ENCODE data around the gene TLR7. TPM values are rescaled to one million over a fixed set of nuclear protein-coding genes. Genes with fewer than 3 reads are reported as not detected.

Gene TLR7
- total RNA-seq, 2 experiments from 2014 or later: not detected

DNA sequence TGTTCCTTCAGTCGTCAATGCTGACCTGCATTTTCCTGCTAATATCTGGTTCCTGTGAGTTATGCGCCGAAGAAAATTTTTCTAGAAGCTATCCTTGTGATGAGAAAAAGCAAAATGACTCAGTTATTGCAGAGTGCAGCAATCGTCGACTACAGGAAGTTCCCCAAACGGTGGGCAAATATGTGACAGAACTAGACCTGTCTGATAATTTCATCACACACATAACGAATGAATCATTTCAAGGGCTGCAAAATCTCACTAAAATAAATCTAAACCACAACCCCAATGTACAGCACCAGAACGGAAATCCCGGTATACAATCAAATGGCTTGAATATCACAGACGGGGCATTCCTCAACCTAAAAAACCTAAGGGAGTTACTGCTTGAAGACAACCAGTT, 52.2 kb downstream of the TLR7 start:
- Mint-ChIP-seq H3K9me3 (no peaks in the 10 kb centered on the region), H3K36me3 (ENCODE audit: low read depth) (no peaks in the 10 kb centered on the region), H3K27ac (no peak overlapping the region), H3K4me3 (no peak overlapping the region), H3K4me1 (peaks cover 3% of the 10 kb centered on the region), H3K27me3 (no peaks in the 10 kb centered on the region)
- CTCF ChIA-PET: no interaction called here
- DNase-seq: no peak
- POLR2A ChIA-PET: no interaction called here

DNA sequence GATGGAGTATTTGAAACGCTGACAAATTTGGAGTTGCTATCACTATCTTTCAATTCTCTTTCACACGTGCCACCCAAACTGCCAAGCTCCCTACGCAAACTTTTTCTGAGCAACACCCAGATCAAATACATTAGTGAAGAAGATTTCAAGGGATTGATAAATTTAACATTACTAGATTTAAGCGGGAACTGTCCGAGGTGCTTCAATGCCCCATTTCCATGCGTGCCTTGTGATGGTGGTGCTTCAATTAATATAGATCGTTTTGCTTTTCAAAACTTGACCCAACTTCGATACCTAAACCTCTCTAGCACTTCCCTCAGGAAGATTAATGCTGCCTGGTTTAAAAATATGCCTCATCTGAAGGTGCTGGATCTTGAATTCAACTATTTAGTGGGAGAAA, 52.7 kb downstream of the TLR7 start:
- peaks cover 3% of the 10 kb centered on the region for H3K4me1 Mint-ChIP-seq
- H3K9me3 Mint-ChIP-seq: no peaks in the 10 kb centered on the region
- ChIA-PET POLR2A (no interaction called here), CTCF (no interaction called here)
- no peak overlapping the region for H3K27ac Mint-ChIP-seq
- no peak overlapping the region for H3K4me3 Mint-ChIP-seq
- no peaks in the 10 kb centered on the region for H3K36me3 Mint-ChIP-seq (ENCODE audit: low read depth)
- DNase-seq: no peak
- no peaks in the 10 kb centered on the region for H3K27me3 Mint-ChIP-seq

DNA sequence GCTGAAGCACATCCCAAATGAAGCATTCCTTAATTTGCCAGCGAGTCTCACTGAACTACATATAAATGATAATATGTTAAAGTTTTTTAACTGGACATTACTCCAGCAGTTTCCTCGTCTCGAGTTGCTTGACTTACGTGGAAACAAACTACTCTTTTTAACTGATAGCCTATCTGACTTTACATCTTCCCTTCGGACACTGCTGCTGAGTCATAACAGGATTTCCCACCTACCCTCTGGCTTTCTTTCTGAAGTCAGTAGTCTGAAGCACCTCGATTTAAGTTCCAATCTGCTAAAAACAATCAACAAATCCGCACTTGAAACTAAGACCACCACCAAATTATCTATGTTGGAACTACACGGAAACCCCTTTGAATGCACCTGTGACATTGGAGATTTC, 54.1 kb downstream of the TLR7 start:
- Mint-ChIP-seq H3K4me1 (peaks cover 3% of the 10 kb centered on the region), H3K4me3 (no peak overlapping the region), H3K27ac (no peak overlapping the region), H3K27me3 (no peaks in the 10 kb centered on the region), H3K9me3 (no peaks in the 10 kb centered on the region), H3K36me3 (ENCODE audit: low read depth) (no peaks in the 10 kb centered on the region)
- POLR2A ChIA-PET: no interaction called here
- DNase-seq: no peak
- CTCF ChIA-PET: no interaction called here

DNA sequence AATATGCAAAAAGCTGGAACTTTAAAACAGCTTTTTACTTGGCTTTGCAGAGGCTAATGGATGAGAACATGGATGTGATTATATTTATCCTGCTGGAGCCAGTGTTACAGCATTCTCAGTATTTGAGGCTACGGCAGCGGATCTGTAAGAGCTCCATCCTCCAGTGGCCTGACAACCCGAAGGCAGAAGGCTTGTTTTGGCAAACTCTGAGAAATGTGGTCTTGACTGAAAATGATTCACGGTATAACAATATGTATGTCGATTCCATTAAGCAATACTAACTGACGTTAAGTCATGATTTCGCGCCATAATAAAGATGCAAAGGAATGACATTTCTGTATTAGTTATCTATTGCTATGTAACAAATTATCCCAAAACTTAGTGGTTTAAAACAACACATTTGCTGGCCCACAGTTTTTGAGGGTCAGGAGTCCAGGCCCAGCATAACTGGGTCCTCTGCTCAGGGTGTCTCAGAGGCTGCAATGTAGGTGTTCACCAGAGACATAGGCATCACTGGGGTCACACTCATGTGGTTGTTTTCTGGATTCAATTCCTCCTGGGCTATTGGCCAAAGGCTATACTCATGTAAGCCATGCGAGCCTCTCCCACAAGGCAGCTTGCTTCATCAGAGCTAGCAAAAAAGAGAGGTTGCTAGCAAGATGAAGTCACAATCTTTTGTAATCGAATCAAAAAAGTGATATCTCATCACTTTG, 55.2 kb downstream of the TLR7 start:
- Mint-ChIP-seq H3K4me1 (peaks cover 3% of the 10 kb centered on the region), H3K27ac (no peak overlapping the region), H3K9me3 (no peaks in the 10 kb centered on the region), H3K4me3 (no peak overlapping the region), H3K36me3 (ENCODE audit: low read depth) (no peaks in the 10 kb centered on the region), H3K27me3 (no peaks in the 10 kb centered on the region)
- DNase-seq: no peak
- ChIA-PET CTCF (no interaction called here), POLR2A (no interaction called here)

DNA sequence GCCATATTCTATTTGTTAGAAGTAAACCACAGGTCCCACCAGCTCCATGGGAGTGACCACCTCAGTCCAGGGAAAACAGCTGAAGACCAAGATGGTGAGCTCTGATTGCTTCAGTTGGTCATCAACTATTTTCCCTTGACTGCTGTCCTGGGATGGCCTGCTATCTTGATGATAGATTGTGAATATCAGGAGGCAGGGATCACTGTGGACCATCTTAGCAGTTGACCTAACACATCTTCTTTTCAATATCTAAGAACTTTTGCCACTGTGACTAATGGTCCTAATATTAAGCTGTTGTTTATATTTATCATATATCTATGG, 55.7 kb downstream of the TLR7 start:
- ChIA-PET POLR2A (no interaction called here), CTCF (no interaction called here)
- DNase-seq: no peak
- no peaks in the 10 kb centered on the region for H3K27me3 Mint-ChIP-seq
- H3K9me3 Mint-ChIP-seq: no peaks in the 10 kb centered on the region
- no peak overlapping the region for H3K4me3 Mint-ChIP-seq
- no peaks in the 10 kb centered on the region for H3K36me3 Mint-ChIP-seq (ENCODE audit: low read depth)
- H3K4me1 Mint-ChIP-seq: peaks cover 3% of the 10 kb centered on the region
- no peak overlapping the region for H3K27ac Mint-ChIP-seq

DNA sequence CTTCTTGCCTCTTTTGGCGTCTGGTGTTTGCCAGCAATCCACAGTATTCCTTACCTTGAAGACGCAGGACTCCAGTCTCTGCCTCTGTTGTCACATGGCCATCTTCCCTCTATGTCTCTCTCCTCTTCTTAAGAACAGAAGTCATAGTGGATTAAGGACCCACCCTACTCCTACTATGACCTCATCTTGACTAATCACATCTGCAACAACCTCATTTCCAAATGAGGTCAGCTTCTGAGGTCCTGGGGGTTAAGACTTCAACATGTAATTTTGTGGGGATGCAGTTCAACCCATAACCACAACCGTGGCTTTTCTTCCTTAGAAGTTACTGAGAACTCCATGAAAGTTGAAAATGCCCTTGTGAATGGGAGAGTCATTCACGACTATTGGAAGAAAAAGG, 62.8 kb downstream of the TLR7 start:
- Mint-ChIP-seq H3K4me1 (peaks cover 3% of the 10 kb centered on the region), H3K27me3 (no peaks in the 10 kb centered on the region), H3K36me3 (ENCODE audit: low read depth) (no peaks in the 10 kb centered on the region), H3K4me3 (no peak overlapping the region), H3K9me3 (peaks cover 3% of the 10 kb centered on the region), H3K27ac (no peak overlapping the region)
- ChIA-PET POLR2A (no interaction called here), CTCF (interaction anchor here (1.4 kb wide), 1 partner anchor 17 kb away, joined by 4 read pairs; no protein-coding TSS in a partner anchor)
- no peak for DNase-seq

DNA sequence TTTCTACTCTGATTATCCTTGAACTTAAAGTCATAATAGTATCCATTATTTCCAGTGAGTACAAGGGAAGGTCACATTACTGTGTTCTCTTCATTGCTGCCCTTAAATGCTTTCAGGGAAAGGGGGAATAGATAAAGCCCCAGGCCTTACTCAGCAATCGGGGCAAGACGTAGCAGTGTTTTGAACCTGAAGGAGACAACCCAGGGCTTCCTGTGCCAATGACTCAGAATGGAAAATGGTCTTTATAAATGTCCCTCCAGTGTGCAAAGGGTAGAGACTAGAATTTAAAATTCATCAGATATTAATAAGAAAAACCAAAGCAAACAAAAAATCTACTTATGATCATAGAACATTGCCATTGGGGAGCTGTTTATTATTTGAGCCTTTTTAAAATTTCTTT, 63.3 kb downstream of the TLR7 start:
- Mint-ChIP-seq H3K36me3 (ENCODE audit: low read depth) (no peaks in the 10 kb centered on the region), H3K9me3 (peaks cover 3% of the 10 kb centered on the region), H3K4me3 (no peak overlapping the region), H3K27ac (no peak overlapping the region), H3K4me1 (peaks cover 3% of the 10 kb centered on the region), H3K27me3 (no peaks in the 10 kb centered on the region)
- POLR2A ChIA-PET: no interaction called here
- CTCF ChIA-PET: interaction anchor here (1.4 kb wide), 1 partner anchor 17 kb away, joined by 4 read pairs; no protein-coding TSS in a partner anchor
- no peak for DNase-seq

DNA sequence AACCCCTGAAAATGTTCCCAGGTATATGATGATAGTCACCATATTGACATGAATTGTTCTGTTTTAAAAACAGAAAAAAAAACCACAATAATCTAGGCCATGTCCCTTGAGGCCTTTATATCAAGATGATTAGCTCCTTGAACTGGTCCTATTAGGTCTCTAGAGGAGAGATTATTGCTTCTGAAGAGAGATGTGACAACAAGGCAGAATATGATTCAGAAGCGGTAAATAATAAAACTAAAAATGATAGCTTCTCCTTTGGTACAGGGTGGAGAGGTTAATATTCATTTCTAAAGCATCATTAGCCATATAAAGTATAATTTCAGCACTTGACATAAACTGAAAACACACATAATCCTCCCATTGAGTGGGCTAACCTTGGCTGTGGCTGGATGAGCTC, 65.4 kb downstream of the TLR7 start:
- H3K27ac Mint-ChIP-seq: no peak overlapping the region

DNA sequence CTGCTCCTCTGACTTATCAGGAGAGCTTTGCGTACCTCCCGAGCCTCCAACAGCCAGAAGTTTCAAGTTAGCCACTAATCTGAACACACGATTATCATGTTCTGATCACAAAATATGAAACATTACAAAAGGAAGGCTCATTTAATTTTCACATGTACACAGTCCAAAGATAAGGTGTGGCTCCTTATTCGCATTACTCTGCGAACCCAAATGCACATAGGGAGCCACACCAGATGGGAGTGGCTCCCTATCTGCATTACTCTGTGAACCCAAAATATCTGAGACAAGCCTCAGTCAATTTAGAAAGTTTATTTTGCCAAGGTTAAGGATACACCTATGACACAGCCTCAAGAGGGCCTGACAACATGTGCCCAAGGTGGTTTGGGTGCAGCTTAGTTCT, 68.0 kb downstream of the TLR7 start:
- Mint-ChIP-seq H3K27me3 (no peaks in the 10 kb centered on the region), H3K27ac (no peak overlapping the region), H3K4me1 (peaks cover 3% of the 10 kb centered on the region), H3K9me3 (peaks cover 3% of the 10 kb centered on the region), H3K36me3 (ENCODE audit: low read depth) (no peaks in the 10 kb centered on the region), H3K4me3 (no peak overlapping the region)
- ChIA-PET POLR2A (no interaction called here), CTCF (no interaction called here)
- DNase-seq: no peak

More for the DNA sequence above, 65.4 kb downstream of the TLR7 start:
- DNase-seq: no peak
- Mint-ChIP-seq H3K36me3 (ENCODE audit: low read depth) (no peaks in the 10 kb centered on the region), H3K4me3 (no peak overlapping the region), H3K9me3 (peaks cover 3% of the 10 kb centered on the region), H3K4me1 (peaks cover 3% of the 10 kb centered on the region), H3K27me3 (no peaks in the 10 kb centered on the region)
- POLR2A ChIA-PET: no interaction called here
- CTCF ChIA-PET: interaction anchor here (1.3 kb wide), 1 partner anchor 14 kb away, joined by 5 read pairs; no protein-coding TSS in a partner anchor

DNA sequence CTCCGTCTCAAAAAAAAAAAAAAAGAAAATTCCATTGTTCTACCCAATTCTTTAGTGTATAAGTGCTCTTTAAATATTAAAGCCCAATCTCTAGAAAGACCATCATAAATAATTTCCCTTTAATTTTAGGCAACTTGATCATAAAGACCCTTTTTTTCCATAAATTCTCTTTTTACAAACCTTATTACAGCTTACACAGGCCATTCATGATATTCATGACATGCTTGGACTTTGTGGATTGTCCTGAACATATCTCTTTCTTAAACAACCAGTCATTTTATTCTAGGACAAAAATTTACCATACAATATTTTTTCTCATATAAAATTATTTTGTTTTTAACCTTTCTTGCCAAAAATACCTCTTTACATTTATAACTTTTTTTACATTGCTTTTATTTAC, 70.1 kb downstream of the TLR7 start:
- H3K27ac Mint-ChIP-seq: no peak overlapping the region
- H3K4me3 Mint-ChIP-seq: no peak overlapping the region
- H3K4me1 Mint-ChIP-seq: peaks cover 2% of the 10 kb centered on the region
- H3K27me3 Mint-ChIP-seq: no peaks in the 10 kb centered on the region
- DNase-seq: no peak
- ChIA-PET CTCF (interaction anchor here (1.7 kb wide), 1 partner anchor 10 kb away, joined by 8 read pairs; no protein-coding TSS in a partner anchor), POLR2A (no interaction called here)
- H3K36me3 Mint-ChIP-seq (ENCODE audit: low read depth): no peaks in the 10 kb centered on the region
- H3K9me3 Mint-ChIP-seq: no peaks in the 10 kb centered on the region

Other genes with a start within 250 kb of the TLR7 start
- 10 to 100 TPM; 64.6 to 66.9 TPM for gene PRPS2, start 75.7 kb upstream of the TLR7 start, total RNA-seq
- not detected for gene TLR8, start 39.5 kb downstream of the TLR7 start, total RNA-seq
- gene TMSB4X, start 108.0 kb downstream of the TLR7 start, total RNA-seq: over 10,000 TPM; 10,813 to 11,021 TPM
- gene FAM9C, start 177.5 kb downstream of the TLR7 start, total RNA-seq: not detected